ENCODE data around the gene MLLT1. TPM values are rescaled to one million over a fixed set of nuclear protein-coding genes. Genes with fewer than 3 reads are reported as not detected.

Gene MLLT1
- total RNA-seq, 1 experiment from 2014 or later: 60.0 TPM

- no TSS peak for BruUV-seq (replicated peaks)
- no peaks in the 10 kb centered on the region for H3K27me3 Mint-ChIP-seq (ENCODE audit: insufficient read depth, unreplicated experiment)
- Histone ChIP-seq H3K27me3 (replicated peaks; ENCODE audit: control insufficient read depth, insufficient read depth, low read length) (no peaks in the 10 kb centered on the region), H3K4me3 (ENCODE audit: low read depth, low read length) (no peak overlapping the region), H3K36me3 (ENCODE audit: control insufficient read depth, insufficient read depth, low read length) (peaks cover 1% of the 10 kb centered on the region), H3K4me1 (no peaks in the 10 kb centered on the region), H3K9me3 (no peaks in the 10 kb centered on the region)
- peaks cover 33% of the 10 kb centered on the region for H3K36me3 Mint-ChIP-seq (ENCODE audit: insufficient read depth, unreplicated experiment)
- POLR2A ChIA-PET: no interaction called here
- intact Hi-C loops (cut with micrococcal nuclease; ENCODE audit: unreplicated experiment): no loop called here
- DNase-seq: no peak
- TF ChIP-seq, protein P1, sequence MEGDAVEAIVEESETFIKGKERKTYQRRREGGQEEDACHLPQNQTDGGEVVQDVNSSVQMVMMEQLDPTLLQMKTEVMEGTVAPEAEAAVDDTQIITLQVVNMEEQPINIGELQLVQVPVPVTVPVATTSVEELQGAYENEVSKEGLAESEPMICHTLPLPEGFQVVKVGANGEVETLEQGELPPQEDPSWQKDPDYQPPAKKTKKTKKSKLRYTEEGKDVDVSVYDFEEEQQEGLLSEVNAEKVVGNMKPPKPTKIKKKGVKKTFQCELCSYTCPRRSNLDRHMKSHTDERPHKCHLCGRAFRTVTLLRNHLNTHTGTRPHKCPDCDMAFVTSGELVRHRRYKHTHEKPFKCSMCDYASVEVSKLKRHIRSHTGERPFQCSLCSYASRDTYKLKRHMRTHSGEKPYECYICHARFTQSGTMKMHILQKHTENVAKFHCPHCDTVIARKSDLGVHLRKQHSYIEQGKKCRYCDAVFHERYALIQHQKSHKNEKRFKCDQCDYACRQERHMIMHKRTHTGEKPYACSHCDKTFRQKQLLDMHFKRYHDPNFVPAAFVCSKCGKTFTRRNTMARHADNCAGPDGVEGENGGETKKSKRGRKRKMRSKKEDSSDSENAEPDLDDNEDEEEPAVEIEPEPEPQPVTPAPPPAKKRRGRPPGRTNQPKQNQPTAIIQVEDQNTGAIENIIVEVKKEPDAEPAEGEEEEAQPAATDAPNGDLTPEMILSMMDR (IDR thresholded peaks at IDR 0.05; ENCODE audit: insufficient read depth in 1 of 2, low read depth in 1 of 2, low read length in 1 of 2, severe bottlenecking in 1 of 2, unreplicated experiment in 1 of 2): no peak
- H3K4me1 Mint-ChIP-seq (ENCODE audit: low read depth, unreplicated experiment): no peaks in the 10 kb centered on the region
- no peak overlapping the region for H3K4me3 Mint-ChIP-seq (ENCODE audit: unreplicated experiment)
- no peak overlapping the region for H3K27ac Mint-ChIP-seq (ENCODE audit: unreplicated experiment)
- H3K9me3 Mint-ChIP-seq (ENCODE audit: unreplicated experiment): no peaks in the 10 kb centered on the region
- CTCF ChIA-PET: no interaction called here
Observed at GRCh38 chr19:6248844-6249243, 30.9 kb downstream of the MLLT1 start.

DNA sequence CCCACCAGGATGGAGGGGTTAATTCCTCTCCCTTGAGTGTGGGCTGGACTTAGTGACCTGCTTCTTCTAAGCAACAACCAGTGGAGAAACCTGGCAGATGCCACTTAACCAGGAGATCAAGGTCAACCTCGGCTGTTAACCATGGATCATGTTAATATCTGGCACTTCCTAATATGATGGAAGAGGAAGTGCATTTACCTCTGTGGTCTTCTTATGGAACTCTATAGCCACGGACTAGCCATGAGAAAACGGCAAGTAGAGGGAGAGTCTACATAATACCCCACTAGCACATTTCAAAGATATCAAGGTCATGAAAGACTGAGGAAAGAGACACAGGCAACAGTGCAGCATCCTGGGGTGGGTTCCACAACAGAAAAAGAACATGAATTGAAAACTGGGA is 31.4 kb downstream of the MLLT1 start:
- POLR2A ChIA-PET: no interaction called here
- TF ChIP-seq, protein P1 (IDR thresholded peaks at IDR 0.05; ENCODE audit: insufficient read depth in 1 of 2, low read depth in 1 of 2, low read length in 1 of 2, severe bottlenecking in 1 of 2, unreplicated experiment in 1 of 2): no peak
- H3K27ac Mint-ChIP-seq (ENCODE audit: unreplicated experiment): no peak overlapping the region
- no peaks in the 10 kb centered on the region for H3K27me3 Mint-ChIP-seq (ENCODE audit: insufficient read depth, unreplicated experiment)
- intact Hi-C loops (cut with micrococcal nuclease; ENCODE audit: unreplicated experiment): no loop called here
- Histone ChIP-seq H3K27me3 (replicated peaks; ENCODE audit: control insufficient read depth, insufficient read depth, low read length) (no peaks in the 10 kb centered on the region), H3K4me3 (ENCODE audit: low read depth, low read length) (no peak overlapping the region), H3K9me3 (no peaks in the 10 kb centered on the region), H3K36me3 (ENCODE audit: control insufficient read depth, insufficient read depth, low read length) (peaks cover 1% of the 10 kb centered on the region), H3K4me1 (no peaks in the 10 kb centered on the region)
- no peaks in the 10 kb centered on the region for H3K9me3 Mint-ChIP-seq (ENCODE audit: unreplicated experiment)
- no peak for DNase-seq
- no TSS peak for BruUV-seq (replicated peaks)
- H3K36me3 Mint-ChIP-seq (ENCODE audit: insufficient read depth, unreplicated experiment): peaks cover 34% of the 10 kb centered on the region
- no peaks in the 10 kb centered on the region for H3K4me1 Mint-ChIP-seq (ENCODE audit: low read depth, unreplicated experiment)
- CTCF ChIA-PET: no interaction called here
- H3K4me3 Mint-ChIP-seq (ENCODE audit: unreplicated experiment): no peak overlapping the region

GRCh38 chr19:6247007-6247288 is 32.8 kb downstream of the MLLT1 start:
- intact Hi-C loops (cut with micrococcal nuclease; ENCODE audit: unreplicated experiment): no loop called here
- Mint-ChIP-seq H3K36me3 (ENCODE audit: insufficient read depth, unreplicated experiment) (peaks cover 34% of the 10 kb centered on the region), H3K4me1 (ENCODE audit: low read depth, unreplicated experiment) (no peaks in the 10 kb centered on the region), H3K27ac (ENCODE audit: unreplicated experiment) (no peak overlapping the region), H3K27me3 (ENCODE audit: insufficient read depth, unreplicated experiment) (no peaks in the 10 kb centered on the region), H3K4me3 (ENCODE audit: unreplicated experiment) (no peak overlapping the region), H3K9me3 (ENCODE audit: unreplicated experiment) (no peaks in the 10 kb centered on the region)
- ChIA-PET POLR2A (no interaction called here), CTCF (no interaction called here)
- no peaks in the 10 kb centered on the region for H3K27me3 ChIP-seq (replicated peaks; ENCODE audit: control insufficient read depth, insufficient read depth, low read length)
- no peaks in the 10 kb centered on the region for H3K4me1 ChIP-seq
- no peak for DNase-seq
- H3K9me3 ChIP-seq: no peaks in the 10 kb centered on the region
- no TSS peak for BruUV-seq (replicated peaks)
- no peak overlapping the region for H3K4me3 ChIP-seq (ENCODE audit: low read depth, low read length)
- TF ChIP-seq, protein P1 (IDR thresholded peaks at IDR 0.05; ENCODE audit: insufficient read depth in 1 of 2, low read depth in 1 of 2, low read length in 1 of 2, severe bottlenecking in 1 of 2, unreplicated experiment in 1 of 2): no peak
- peaks cover 1% of the 10 kb centered on the region for H3K36me3 ChIP-seq (ENCODE audit: control insufficient read depth, insufficient read depth, low read length)

All from Caco-2 (cell line).